ENCODE results near the gene HIVEP1.

HIVEP1 gene

GRCh38 chr6:12069891-12070529 is 57.9 kb downstream of the HIVEP1 start:
- no peak for ATAC-seq

DNA sequence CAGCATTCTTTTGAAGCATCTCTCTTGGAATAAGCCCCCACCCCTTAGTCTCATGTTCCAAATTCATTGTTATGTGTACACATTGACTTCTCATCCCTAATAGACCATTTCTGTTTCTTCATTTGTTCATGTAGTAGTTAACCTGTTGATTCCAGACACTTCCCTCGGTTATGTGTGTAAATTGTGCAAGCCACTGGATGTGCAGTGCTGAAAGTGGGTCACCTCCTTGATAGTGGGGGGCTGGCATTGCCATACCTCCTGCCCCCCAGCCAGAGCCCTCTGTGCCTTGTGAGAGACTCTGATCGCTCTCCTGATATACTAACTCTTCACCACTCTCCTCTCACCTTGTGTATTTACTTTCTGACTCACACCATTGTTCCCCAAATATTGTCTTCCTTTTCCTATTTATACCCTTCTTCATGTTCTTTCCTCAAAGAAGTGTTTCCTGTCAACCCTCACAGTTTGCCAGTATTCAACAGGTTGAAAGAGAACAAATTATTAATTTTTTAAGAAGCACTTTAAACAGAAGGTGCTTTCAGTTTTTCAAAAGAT is 59.0 kb downstream of the HIVEP1 start:
- no peak for TF ChIP-seq GLIS3 (CRISPR knock-in tag; IDR thresholded peaks at IDR 0.05)
- TF ChIP-seq TCF4 (CRISPR knock-in tag; IDR thresholded peaks at IDR 0.05; ENCODE audit: borderline replicate concordance), result no peak
- TF ChIP-seq ISL1 (CRISPR knock-in tag; IDR thresholded peaks at IDR 0.05), result no peak
- TF ChIP-seq ZNF70 (CRISPR knock-in tag; IDR thresholded peaks at IDR 0.05), result no peak
- no peak for TF ChIP-seq SNAI2 (CRISPR knock-in tag; IDR thresholded peaks at IDR 0.05)
- TF ChIP-seq ZNF565 (CRISPR knock-in tag; conservative IDR thresholded peaks at IDR 0.05; ENCODE audit: low read depth), result no peak
- no peak for TF ChIP-seq ARNTL (CRISPR knock-in tag; IDR thresholded peaks at IDR 0.05; ENCODE audit: borderline replicate concordance, low read depth)
- TF ChIP-seq, protein P1, sequence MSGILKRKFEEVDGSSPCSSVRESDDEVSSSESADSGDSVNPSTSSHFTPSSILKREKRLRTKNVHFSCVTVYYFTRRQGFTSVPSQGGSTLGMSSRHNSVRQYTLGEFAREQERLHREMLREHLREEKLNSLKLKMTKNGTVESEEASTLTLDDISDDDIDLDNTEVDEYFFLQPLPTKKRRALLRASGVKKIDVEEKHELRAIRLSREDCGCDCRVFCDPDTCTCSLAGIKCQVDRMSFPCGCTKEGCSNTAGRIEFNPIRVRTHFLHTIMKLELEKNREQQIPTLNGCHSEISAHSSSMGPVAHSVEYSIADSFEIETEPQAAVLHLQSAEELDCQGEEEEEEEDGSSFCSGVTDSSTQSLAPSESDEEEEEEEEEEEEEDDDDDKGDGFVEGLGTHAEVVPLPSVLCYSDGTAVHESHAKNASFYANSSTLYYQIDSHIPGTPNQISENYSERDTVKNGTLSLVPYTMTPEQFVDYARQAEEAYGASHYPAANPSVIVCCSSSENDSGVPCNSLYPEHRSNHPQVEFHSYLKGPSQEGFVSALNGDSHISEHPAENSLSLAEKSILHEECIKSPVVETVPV (CRISPR knock-in tag; IDR thresholded peaks at IDR 0.05), result no peak
- no peak for TF ChIP-seq PPARA (CRISPR knock-in tag; IDR thresholded peaks at IDR 0.05; ENCODE audit: borderline replicate concordance)
- TF ChIP-seq ZFP30 (CRISPR knock-in tag; IDR thresholded peaks at IDR 0.05), result no peak
- no peak for TF ChIP-seq CREB5 (CRISPR knock-in tag; IDR thresholded peaks at IDR 0.05; ENCODE audit: low read depth)
- no peak for TF ChIP-seq OSR1 (CRISPR knock-in tag; IDR thresholded peaks at IDR 0.05)
- no peak for TF ChIP-seq BACH2 (CRISPR knock-in tag; IDR thresholded peaks at IDR 0.05; ENCODE audit: borderline replicate concordance)
- TF ChIP-seq TSHZ2 (CRISPR knock-in tag; IDR thresholded peaks at IDR 0.05), result no peak
- ATAC-seq, result no peak

More at GRCh38 chr6:12069891-12070529, 57.9 kb downstream of the HIVEP1 start:
- TF ChIP-seq TOX (CRISPR knock-in tag; IDR thresholded peaks at IDR 0.05; ENCODE audit: borderline replicate concordance) (no peak), ZNF565 (CRISPR knock-in tag; conservative IDR thresholded peaks at IDR 0.05; ENCODE audit: low read depth) (no peak), SNAI2 (CRISPR knock-in tag; IDR thresholded peaks at IDR 0.05) (no peak)

DNA sequence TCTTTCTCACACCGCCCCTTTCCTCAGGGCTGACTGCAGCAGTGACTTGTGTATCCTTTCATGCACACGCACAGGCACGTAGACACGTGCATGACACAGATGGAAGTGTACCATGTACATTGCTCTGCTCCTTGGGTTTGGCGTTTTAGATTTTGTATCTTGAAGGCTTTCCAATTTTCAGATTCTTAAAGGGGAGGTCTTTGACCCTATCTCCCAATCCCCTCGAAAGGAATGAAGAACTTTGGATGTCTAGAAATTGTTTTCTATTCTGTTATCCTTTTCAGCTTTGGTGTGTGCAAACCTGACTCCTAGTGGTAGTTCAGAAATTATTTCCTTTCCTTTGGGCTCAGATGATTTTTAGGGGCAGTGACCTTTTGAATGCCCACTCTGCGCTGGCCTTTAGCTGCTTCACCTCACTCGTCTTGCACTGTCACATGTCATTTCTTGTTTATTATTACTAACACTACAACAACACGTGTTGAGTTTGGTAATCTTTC is 63.0 kb downstream of the HIVEP1 start:
- ATAC-seq, result peak; percentile 49; the same call in 2 of the 3 replicates
- no peak for TF ChIP-seq SNAI2 (CRISPR knock-in tag; IDR thresholded peaks at IDR 0.05)
- TF ChIP-seq ZNF8 (CRISPR knock-in tag; IDR thresholded peaks at IDR 0.05), result no peak
- TF ChIP-seq TCF4 (CRISPR knock-in tag; IDR thresholded peaks at IDR 0.05; ENCODE audit: borderline replicate concordance), result no peak
- no peak for TF ChIP-seq CSDC2 (CRISPR knock-in tag; IDR thresholded peaks at IDR 0.05)
- no peak for TF ChIP-seq CREB5 (CRISPR knock-in tag; IDR thresholded peaks at IDR 0.05; ENCODE audit: low read depth)
- no peak for TF ChIP-seq TOX (CRISPR knock-in tag; IDR thresholded peaks at IDR 0.05; ENCODE audit: borderline replicate concordance)
- no peak for TF ChIP-seq ZFP30 (CRISPR knock-in tag; IDR thresholded peaks at IDR 0.05)
- no peak for TF ChIP-seq GLIS3 (CRISPR knock-in tag; IDR thresholded peaks at IDR 0.05)

DNA sequence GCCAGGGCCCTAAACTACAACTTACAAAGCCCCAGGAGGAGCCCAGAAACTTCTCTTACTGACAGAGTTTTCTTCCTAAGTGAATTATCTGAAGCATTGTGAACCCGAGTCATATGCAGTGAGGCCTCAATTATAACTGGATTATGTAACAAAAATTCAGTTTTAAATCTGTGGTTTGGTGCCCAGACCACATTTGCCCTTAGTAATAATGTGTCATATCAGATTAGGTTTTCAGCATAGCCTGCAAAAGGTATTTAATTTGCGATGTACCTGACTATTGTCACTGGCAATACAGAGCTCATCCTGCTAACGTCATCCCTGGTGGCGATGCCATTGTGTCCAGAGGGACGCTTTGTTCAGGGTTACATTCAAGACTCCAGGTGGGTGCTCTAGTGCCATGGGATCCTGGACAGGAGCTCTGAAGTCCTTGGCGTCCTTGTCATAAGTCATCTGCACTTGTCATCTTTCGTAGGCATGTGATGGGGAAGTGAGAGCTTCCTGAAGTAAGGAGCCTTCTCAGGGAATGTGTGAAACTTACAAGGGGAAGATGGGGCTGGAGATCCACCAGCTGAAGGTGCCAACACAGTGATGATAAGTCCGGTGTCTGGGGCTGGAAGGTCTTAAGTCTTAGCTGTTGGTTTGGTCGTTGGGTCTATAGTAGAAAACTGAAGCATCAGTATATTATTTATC is 65.1 kb downstream of the HIVEP1 start:
- TF ChIP-seq ISL1 (CRISPR knock-in tag; IDR thresholded peaks at IDR 0.05) (peak; percentile 29; the same call in 1 of the 2 replicates), TCF4 (CRISPR knock-in tag; IDR thresholded peaks at IDR 0.05; ENCODE audit: borderline replicate concordance) (no peak), GLIS3 (CRISPR knock-in tag; IDR thresholded peaks at IDR 0.05) (no peak)
- ATAC-seq, result no peak
